HG02642 (cell line): ENCODE measurements around the gene COA5.

Experiments
- ATAC-seq: cut with Tn5 transposase; IDR thresholded peaks from one replicate; pipeline ENCODE4 v1.9.1; 2021; ENCODE audit warnings: mild to moderate bottlenecking; ENCODE audit not compliant: unreplicated experiment, poor library complexity

Gene COA5, protein sequence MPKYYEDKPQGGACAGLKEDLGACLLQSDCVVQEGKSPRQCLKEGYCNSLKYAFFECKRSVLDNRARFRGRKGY

DNA sequence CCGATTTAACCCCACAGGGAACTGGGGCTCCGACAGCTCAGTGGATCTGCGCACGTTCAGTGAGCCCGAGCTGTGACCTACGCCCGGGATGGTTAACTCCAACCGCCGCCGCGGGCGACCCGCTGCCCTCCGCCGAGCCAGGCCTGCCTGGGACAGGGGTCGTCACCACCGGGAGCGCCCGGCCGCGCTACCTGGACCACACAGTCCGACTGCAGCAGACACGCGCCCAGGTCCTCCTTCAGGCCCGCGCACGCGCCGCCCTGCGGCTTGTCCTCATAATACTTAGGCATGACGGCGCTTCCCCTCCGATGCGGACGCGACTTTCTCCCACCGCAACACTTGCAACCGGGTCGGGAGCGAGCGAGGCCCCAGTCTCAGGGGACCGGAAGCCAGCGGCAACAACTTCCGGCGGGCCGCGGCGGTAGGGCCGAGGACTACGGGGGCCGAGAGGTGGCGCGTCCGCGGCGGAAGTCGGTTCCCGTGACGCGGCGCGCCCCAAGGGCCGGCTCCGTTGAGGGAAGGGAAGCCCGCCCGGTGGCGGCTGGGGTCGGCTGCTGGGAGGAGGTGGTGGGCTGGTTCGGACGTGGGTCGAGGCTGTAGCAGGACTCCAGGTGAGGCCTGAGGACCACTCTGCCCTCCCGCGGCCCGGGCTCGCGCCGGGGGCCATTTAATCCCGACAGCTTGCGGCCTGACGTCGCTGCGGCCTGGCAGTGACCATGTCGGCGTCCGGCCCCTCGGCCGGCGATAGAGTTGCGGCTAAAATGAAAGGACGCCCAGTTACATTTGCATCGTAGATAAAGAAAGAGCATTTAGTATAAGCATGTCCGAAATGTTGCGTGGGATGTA lies at the start of gene COA5, which contains the start of gene UNC50:
Gene COA5 (minus strand): TSS at position 397 of the 846 bp plus-strand sequence. CDS start 107 bp downstream, at position 290.
Gene UNC50 (plus strand): TSS at position 474 of the 846 bp plus-strand sequence. CDS start 1,171 bp downstream, outside the sequence.
- ATAC-seq: peak; percentile 92

DNA sequence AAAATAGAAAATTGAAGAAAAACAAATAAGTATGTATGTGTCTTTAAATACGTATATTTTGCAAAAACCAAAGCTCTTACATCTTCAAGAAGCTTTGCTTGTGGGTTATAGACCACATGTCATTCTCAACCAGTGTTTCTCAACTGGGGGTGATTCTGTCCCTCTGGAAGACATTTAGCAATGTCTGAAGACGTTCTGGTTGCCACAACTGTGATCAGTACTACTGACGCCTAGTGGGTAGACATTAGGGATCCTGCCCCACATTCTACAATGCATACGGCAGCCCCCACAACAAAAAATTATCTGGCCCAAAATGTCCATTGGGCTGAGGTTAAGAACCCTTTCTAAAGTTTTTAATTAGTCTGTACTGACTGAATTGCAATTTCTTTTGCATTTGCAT lies 48.5 kb upstream of the COA5 start:
- ATAC-seq: no peak

- ATAC-seq: no peak
These were observed 46.6 kb upstream of the COA5 start for GRCh38 chr2:98654699-98655495.

GRCh38 chr2:98650998-98651397 lies 42.7 kb upstream of the COA5 start:
- no peak for ATAC-seq

GRCh38 chr2:98649992-98650375 lies 41.7 kb upstream of the COA5 start:
- no peak for ATAC-seq

- ATAC-seq: peak; percentile 81
These were observed 41.1 kb upstream of the COA5 start for GRCh38 chr2:98649135-98649991.

- no peak for ATAC-seq
These were observed 40.1 kb upstream of the COA5 start for GRCh38 chr2:98648451-98648850.

DNA sequence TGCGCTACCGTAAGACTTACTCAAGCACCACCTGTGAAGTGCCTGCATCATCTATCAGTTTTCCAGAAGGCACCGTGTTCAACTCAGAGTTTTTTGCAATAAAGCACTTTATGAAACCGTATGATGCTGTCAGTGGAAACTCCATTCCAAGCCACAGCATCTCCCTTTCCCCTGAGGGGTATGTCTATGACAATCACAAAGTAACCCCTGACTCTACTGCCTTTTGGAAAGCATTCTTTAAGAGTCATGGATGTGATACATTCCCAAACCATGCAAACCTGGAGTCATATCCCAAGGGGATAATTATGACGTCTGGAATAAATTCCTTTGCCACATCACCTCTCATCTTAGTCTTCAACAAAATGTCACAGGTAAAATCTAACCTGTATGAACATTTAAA lies 39.3 kb upstream of the COA5 start:
- no peak for ATAC-seq

GRCh38 chr2:98643496-98644100 lies 35.3 kb upstream of the COA5 start:
- ATAC-seq: no peak

DNA sequence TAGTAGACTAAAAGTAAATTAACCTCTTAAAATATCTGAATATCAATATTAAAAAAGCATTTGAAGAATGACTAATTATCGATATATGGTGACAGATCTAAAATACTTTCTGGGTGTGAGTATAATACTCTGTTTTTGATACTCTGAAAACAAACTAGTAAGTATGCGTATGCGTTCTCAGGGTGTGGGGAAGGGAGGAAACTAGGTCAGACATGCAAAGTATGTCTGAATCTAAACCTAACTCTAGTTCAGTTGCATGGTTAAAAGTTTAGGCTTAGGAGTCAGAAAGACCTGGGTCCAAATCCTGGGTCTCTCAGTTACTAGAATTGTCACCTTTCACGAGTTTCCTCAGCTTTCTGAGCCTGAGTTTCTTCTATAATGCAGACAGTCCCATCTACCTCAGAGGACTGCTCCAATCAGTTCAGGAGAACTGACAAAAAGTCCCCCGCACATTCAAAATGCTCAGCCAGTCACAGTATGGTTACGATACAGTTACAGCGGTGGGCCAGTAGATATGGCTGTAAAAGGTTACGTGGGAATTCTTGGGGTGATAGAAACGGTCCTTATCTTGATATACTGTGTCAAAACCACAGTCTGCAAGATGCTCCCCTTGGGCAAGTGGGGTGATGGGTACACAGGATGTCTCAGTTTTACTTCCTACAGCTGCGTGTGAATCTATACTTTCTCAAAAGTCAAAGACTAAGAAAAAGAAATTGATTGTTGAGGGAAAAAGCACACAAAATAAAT lies 29.3 kb upstream of the COA5 start:
- peak; percentile 59 for ATAC-seq

DNA sequence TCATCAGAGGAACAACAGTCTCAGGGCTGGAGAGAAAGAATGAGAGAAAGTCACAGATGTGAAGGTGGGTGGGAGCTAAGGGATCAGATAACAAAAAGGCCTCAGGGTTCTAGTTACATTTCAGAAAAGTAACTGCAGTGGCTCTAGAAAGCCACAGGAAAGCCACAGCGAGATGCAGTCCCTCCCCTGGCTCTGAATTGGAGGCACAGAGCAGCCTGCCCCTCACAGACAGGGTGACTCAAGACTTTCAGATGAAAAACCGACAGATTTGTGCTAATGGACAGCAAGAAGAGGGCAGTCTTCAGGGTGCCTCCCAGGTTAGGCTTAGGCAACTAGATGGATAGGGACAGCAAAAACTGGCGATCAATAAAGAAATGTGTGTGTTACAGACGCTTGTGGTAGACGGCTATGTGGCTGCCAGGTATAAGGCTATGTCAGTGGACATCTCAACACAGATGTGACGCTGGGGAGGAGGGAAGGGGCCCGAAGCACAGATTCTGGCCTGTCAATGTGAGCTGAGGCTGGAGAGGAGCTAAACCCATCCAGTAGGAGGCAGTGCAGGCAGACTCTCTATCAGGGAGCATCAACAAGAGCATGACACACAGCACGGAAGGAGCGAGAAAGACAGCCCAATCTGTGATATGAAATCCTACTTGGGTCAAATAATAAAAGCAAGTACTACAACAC lies 26.2 kb upstream of the COA5 start:
- no peak for ATAC-seq

- no peak for ATAC-seq
These were observed 24.0 kb upstream of the COA5 start for GRCh38 chr2:98632351-98632750.

- no peak for ATAC-seq
These were observed 15.3 kb upstream of the COA5 start for GRCh38 chr2:98623657-98624056.

DNA sequence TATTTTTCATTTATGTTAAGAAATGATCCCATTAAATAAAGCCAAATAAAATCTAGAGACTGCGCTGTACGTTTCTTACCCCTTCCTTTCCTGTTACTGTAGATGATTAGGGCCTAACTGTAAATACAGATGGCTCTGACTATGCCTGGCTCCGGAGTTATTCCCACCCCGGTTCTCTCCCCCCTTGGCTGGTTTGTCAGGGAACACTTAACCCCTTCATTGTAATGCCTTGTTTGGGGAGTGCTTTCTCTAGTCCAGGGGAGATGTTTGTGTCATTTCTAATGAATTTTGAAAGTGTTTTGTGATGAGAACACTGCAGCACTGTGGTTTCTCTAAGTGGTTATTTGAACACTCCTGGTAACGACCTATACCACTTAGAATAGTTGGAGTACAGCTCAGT lies 8.8 kb upstream of the COA5 start:
- ATAC-seq: no peak

GRCh38 chr2:98615481-98615880 lies 7.2 kb upstream of the COA5 start:
- ATAC-seq: no peak

DNA sequence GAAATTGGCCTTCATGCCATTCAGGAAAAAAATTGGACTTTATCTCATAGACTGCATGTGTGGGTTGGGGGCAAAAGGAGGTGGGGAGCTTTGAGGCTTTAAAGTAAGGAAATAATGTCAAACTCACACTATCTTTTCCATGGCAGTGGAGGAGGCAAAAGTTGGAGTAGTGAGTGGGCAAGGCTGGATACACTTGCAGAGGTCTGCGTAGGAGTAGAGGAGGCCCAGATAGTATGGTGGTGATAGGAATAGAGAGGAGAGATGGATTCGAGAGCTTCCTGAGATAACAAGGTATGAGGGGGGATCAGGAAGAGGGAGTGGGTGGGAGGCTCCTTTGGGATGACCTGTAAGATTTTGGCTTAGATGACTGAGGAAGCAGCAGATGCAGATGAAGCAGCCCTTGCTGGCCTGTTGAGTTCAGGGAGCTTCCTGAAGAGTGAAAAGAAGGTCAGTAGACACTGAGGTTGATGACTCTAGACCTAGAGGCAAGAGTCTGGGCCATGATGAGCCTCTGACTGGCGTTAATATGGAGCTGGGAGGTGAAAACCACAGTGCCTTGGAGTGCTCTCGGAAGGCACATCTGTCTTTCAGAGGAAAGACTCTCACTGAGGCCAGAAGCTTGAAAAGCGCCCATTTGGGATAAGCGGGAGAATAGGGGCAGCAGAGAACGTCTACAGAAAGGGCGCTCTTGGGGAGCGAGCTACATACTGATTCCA lies 5.9 kb upstream of the COA5 start:
- no peak for ATAC-seq

DNA sequence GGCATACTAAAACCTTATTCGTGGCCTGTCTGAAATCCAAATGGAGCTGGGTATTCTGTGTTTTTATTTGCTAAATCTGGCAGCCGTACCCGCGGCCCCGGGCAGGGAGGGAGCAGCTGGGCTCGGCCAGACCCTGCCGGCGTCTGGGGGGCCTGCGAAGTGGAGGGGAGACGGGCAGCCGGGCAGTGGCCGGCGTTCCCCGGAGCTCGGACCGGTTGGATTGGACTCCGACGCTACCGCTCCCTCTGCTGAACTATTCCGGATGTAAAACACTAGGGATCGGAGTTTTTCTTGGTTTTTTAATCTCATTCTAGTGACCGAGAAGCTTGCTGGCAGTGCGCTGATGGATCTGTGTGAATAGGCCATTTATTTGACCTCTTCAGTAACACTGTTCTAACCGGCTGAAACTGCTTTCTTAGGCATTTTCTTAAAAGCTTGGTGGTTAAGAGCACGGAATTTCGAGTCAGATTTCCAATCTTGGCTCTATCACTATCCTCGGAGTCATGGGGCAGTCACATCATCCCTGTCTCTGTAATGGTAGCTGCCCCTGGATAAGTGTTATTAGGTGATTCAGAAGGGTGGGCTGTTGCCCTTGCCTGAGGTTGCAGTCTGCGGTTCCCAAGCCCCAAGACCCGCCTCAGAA lies 771 bp upstream of the COA5 start:
- peak; percentile 16 for ATAC-seq

DNA sequence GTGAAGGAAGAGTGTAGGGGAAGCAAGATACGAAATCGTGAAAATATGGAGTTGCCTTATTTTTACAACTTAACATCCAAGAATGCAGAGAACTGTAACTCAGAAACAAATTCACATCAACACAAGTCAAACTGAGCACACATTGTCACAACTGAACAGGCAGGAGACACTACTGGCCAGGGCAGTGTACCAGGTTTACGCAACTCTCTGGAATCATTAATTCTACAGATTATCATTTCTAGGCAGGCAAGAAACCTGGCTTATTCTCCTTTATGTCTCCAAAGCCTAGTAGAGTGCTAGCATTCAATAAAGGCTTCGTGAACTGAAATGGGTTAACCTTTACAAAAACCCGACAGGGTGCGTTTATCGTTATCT lies 584 bp downstream of the COA5 start:
- no peak for ATAC-seq
